ENCODE results near the gene CXXC4.

CXXC4 gene

DNA sequence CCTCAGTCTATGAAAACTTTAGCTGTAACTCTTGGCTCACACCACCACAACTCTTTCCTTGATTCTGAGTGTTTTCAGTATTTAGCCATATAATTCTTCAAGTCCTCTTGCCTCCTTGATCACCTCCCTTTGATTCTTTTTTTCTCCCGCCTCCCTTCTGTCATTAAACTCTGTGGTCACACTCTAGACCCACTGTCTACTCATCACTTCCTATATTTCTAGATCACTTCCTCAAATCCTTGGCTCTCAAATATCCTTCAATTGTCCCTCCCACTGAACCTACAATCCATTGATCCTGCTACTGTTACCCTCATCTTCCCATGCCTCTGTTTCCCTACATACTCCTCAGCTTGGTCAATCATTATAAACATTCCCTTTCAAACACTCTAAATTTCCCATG is 12.4 kb upstream of the CXXC4 start:
- no peak overlapping the region for H3K27ac ChIP-seq (ENCODE audit: poor library complexity, severe bottlenecking)
- no peak for DNase-seq (ENCODE audit: low spot score)
- H3K27me3 ChIP-seq (ENCODE audit: insufficient read depth, poor library complexity, severe bottlenecking) = no peaks in the 10 kb centered on the region
- H3K9me3 ChIP-seq (ENCODE audit: severe bottlenecking) = no peaks in the 10 kb centered on the region
- no peaks in the 10 kb centered on the region for H3K36me3 ChIP-seq (ENCODE audit: low read depth)
- no peak overlapping the region for H3K4me3 ChIP-seq (ENCODE audit: severe bottlenecking)
- no peaks in the 10 kb centered on the region for H3K4me1 ChIP-seq (ENCODE audit: insufficient read depth, poor library complexity, severe bottlenecking)
- no peak for ATAC-seq (ENCODE audit: low read depth)
- no peak for TF ChIP-seq CTCF (IDR thresholded peaks at IDR 0.05; ENCODE audit: poor library complexity, severe bottlenecking)

- no peak for DNase-seq (ENCODE audit: low spot score)
- H3K9me3 ChIP-seq (ENCODE audit: severe bottlenecking) = no peaks in the 10 kb centered on the region
- no peaks in the 10 kb centered on the region for H3K36me3 ChIP-seq (ENCODE audit: low read depth)
- no peak for ATAC-seq (ENCODE audit: low read depth)
- peaks cover 4% of the 10 kb centered on the region for H3K27me3 ChIP-seq (ENCODE audit: insufficient read depth, poor library complexity, severe bottlenecking)
- TF ChIP-seq CTCF (IDR thresholded peaks at IDR 0.05; ENCODE audit: poor library complexity, severe bottlenecking) = no peak
- H3K27ac ChIP-seq (ENCODE audit: poor library complexity, severe bottlenecking) = no peak overlapping the region
- H3K4me1 ChIP-seq (ENCODE audit: insufficient read depth, poor library complexity, severe bottlenecking) = no peaks in the 10 kb centered on the region
- no peak overlapping the region for H3K4me3 ChIP-seq (ENCODE audit: severe bottlenecking)
Measured at GRCh38 chr4:104504536-104504935, 9.8 kb upstream of the CXXC4 start.

DNA sequence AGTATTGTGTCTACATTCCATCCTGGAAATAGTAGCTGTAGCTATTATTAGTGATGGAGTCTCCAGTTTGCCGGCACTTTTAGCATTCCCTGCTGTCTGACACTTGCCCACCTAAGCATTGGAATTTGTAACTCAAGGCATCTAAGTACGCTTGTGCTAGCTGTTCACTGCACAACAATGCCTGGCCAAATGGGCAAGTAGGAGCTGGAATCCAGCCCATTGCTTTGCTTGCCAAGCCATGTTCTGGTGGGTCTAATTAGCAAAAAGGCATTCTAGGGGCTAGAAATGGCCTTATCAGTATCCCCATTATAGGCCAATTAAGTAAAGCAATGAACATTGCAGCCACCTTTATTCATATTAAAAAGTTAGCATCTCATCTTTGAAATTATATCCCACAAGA is 7.8 kb upstream of the CXXC4 start:
- H3K4me3 ChIP-seq (ENCODE audit: severe bottlenecking) = no peak overlapping the region
- no peak for TF ChIP-seq CTCF (IDR thresholded peaks at IDR 0.05; ENCODE audit: poor library complexity, severe bottlenecking)
- peaks cover 4% of the 10 kb centered on the region for H3K27me3 ChIP-seq (ENCODE audit: insufficient read depth, poor library complexity, severe bottlenecking)
- H3K9me3 ChIP-seq (ENCODE audit: severe bottlenecking) = no peaks in the 10 kb centered on the region
- H3K27ac ChIP-seq (ENCODE audit: poor library complexity, severe bottlenecking) = no peak overlapping the region
- H3K36me3 ChIP-seq (ENCODE audit: low read depth) = no peaks in the 10 kb centered on the region
- no peaks in the 10 kb centered on the region for H3K4me1 ChIP-seq (ENCODE audit: insufficient read depth, poor library complexity, severe bottlenecking)
- ATAC-seq (ENCODE audit: low read depth) (no peak), DNase-seq (ENCODE audit: low spot score) (no peak)

GRCh38 chr4:104501290-104501689 is 6.6 kb upstream of the CXXC4 start:
- no peaks in the 10 kb centered on the region for H3K9me3 ChIP-seq (ENCODE audit: severe bottlenecking)
- peaks cover 12% of the 10 kb centered on the region for H3K27me3 ChIP-seq (ENCODE audit: insufficient read depth, poor library complexity, severe bottlenecking)
- H3K27ac ChIP-seq (ENCODE audit: poor library complexity, severe bottlenecking) = no peak overlapping the region
- no peaks in the 10 kb centered on the region for H3K4me1 ChIP-seq (ENCODE audit: insufficient read depth, poor library complexity, severe bottlenecking)
- DNase-seq (ENCODE audit: low spot score) = no peak
- no peak for ATAC-seq (ENCODE audit: low read depth)
- no peak overlapping the region for H3K4me3 ChIP-seq (ENCODE audit: severe bottlenecking)
- no peaks in the 10 kb centered on the region for H3K36me3 ChIP-seq (ENCODE audit: low read depth)
- TF ChIP-seq CTCF (IDR thresholded peaks at IDR 0.05; ENCODE audit: poor library complexity, severe bottlenecking) = no peak

- H3K27me3 ChIP-seq (ENCODE audit: insufficient read depth, poor library complexity, severe bottlenecking) = peaks cover 20% of the 10 kb centered on the region
- H3K4me1 ChIP-seq (ENCODE audit: insufficient read depth, poor library complexity, severe bottlenecking) = peaks cover 4% of the 10 kb centered on the region
- DNase-seq (ENCODE audit: low spot score) (no peak), ATAC-seq (ENCODE audit: low read depth) (no peak)
- no peak for TF ChIP-seq CTCF (IDR thresholded peaks at IDR 0.05; ENCODE audit: poor library complexity, severe bottlenecking)
- H3K36me3 ChIP-seq (ENCODE audit: low read depth) = no peaks in the 10 kb centered on the region
- H3K27ac ChIP-seq (ENCODE audit: poor library complexity, severe bottlenecking) = no peak overlapping the region
- H3K9me3 ChIP-seq (ENCODE audit: severe bottlenecking) = no peaks in the 10 kb centered on the region
- H3K4me3 ChIP-seq (ENCODE audit: severe bottlenecking) = no peak overlapping the region
Measured at GRCh38 chr4:104500442-104500841, 5.7 kb upstream of the CXXC4 start.
